Measurements from ENCODE around the gene HOXB8. TPM values are rescaled to one million over a fixed set of nuclear protein-coding genes. Genes with fewer than 3 reads are reported as not detected.

The HOXB8 gene
- total RNA-seq, 1 experiment from 2014 or later = 0.70 TPM

- intact Hi-C loops (cut with micrococcal nuclease; ENCODE audit: unreplicated experiment) = no loop called here
- no peaks in the 10 kb centered on the region for H3K36me3 ChIP-seq (ENCODE audit: low read depth)
- DNase-seq = no peak
- CTCF ChIA-PET = no interaction called here
- H4K20me1 ChIP-seq (ENCODE audit: insufficient read depth) = no peaks in the 10 kb centered on the region
- H2AFZ ChIP-seq = no peak overlapping the region
- TF ChIP-seq CTCF (conservative IDR thresholded peaks at IDR 0.05) (no peak), EZH2 (IDR thresholded peaks at IDR 0.05; ENCODE audit: low read depth) (no peak)
- no peaks in the 10 kb centered on the region for H3K4me1 ChIP-seq (replicated peaks; ENCODE audit: insufficient read depth)
- no peaks in the 10 kb centered on the region for H3K9me3 ChIP-seq (ENCODE audit: insufficient read depth, low read depth)
- no peak overlapping the region for H3K4me2 ChIP-seq
- no peaks in the 10 kb centered on the region for H3K79me2 ChIP-seq (ENCODE audit: low read depth)
- POLR2A ChIA-PET (ENCODE audit: unreplicated experiment) = no interaction called here
- H3K9me2 ChIP-seq (ENCODE audit: insufficient read depth) = no peaks in the 10 kb centered on the region
- no TSS peak for BruUV-seq (replicated peaks)
- H3F3A ChIP-seq (ENCODE audit: insufficient read depth, low read depth) = no peaks in the 10 kb centered on the region
- H3K27me3 ChIP-seq (ENCODE audit: insufficient read depth, low read depth) = peaks cover 78% of the 10 kb centered on the region
- H3K4me3 ChIP-seq = no peak overlapping the region
- H3K27ac ChIP-seq = no peak overlapping the region
Observed at GRCh38 chr17:48644910-48645557, 29.9 kb upstream of the HOXB8 start.

- Histone ChIP-seq H3K9me2 (ENCODE audit: insufficient read depth) (no peaks in the 10 kb centered on the region), H3K4me2 (no peak overlapping the region)
Observed at GRCh38 chr17:48644159-48644558, 29.1 kb upstream of the HOXB8 start.

GRCh38 chr17:48643697-48644012, 28.6 kb upstream of the HOXB8 start:
- Histone ChIP-seq H2AFZ (no peak overlapping the region), H3K79me2 (ENCODE audit: low read depth) (no peaks in the 10 kb centered on the region), H3K27ac (no peak overlapping the region), H3F3A (ENCODE audit: insufficient read depth, low read depth) (no peaks in the 10 kb centered on the region), H3K4me3 (no peak overlapping the region), H3K9me3 (ENCODE audit: insufficient read depth, low read depth) (no peaks in the 10 kb centered on the region), H3K4me1 (replicated peaks; ENCODE audit: insufficient read depth) (no peaks in the 10 kb centered on the region), H3K36me3 (ENCODE audit: low read depth) (no peaks in the 10 kb centered on the region), H3K9me2 (ENCODE audit: insufficient read depth) (no peaks in the 10 kb centered on the region), H4K20me1 (ENCODE audit: insufficient read depth) (no peaks in the 10 kb centered on the region), H3K4me2 (no peak overlapping the region), H3K27me3 (ENCODE audit: insufficient read depth, low read depth) (peaks cover 85% of the 10 kb centered on the region)
- TF ChIP-seq CTCF (conservative IDR thresholded peaks at IDR 0.05) (no peak), EZH2 (IDR thresholded peaks at IDR 0.05; ENCODE audit: low read depth) (no peak)
- no peak for DNase-seq
- ChIA-PET POLR2A (ENCODE audit: unreplicated experiment) (no interaction called here), CTCF (no interaction called here)
- intact Hi-C loops (cut with micrococcal nuclease; ENCODE audit: unreplicated experiment) = no loop called here
- no TSS peak for BruUV-seq (replicated peaks)

More at GRCh38 chr17:48644159-48644558, 29.1 kb upstream of the HOXB8 start:
- DNase-seq = no peak
- no TSS peak for BruUV-seq (replicated peaks)
- peaks cover 82% of the 10 kb centered on the region for H3K27me3 ChIP-seq (ENCODE audit: insufficient read depth, low read depth)
- H3F3A ChIP-seq (ENCODE audit: insufficient read depth, low read depth) = no peaks in the 10 kb centered on the region
- intact Hi-C loops (cut with micrococcal nuclease; ENCODE audit: unreplicated experiment) = no loop called here
- POLR2A ChIA-PET (ENCODE audit: unreplicated experiment) = no interaction called here
- no peaks in the 10 kb centered on the region for H3K9me3 ChIP-seq (ENCODE audit: insufficient read depth, low read depth)
- no peak overlapping the region for H3K27ac ChIP-seq
- H3K4me3 ChIP-seq = no peak overlapping the region
- H3K36me3 ChIP-seq (ENCODE audit: low read depth) = no peaks in the 10 kb centered on the region
- CTCF ChIA-PET = no interaction called here
- no peak overlapping the region for H2AFZ ChIP-seq
- no peaks in the 10 kb centered on the region for H4K20me1 ChIP-seq (ENCODE audit: insufficient read depth)
- H3K79me2 ChIP-seq (ENCODE audit: low read depth) = no peaks in the 10 kb centered on the region
- no peak for TF ChIP-seq CTCF (conservative IDR thresholded peaks at IDR 0.05)
- no peak for TF ChIP-seq EZH2 (IDR thresholded peaks at IDR 0.05; ENCODE audit: low read depth)
- H3K4me1 ChIP-seq (replicated peaks; ENCODE audit: insufficient read depth) = no peaks in the 10 kb centered on the region
